ENCODE results near the gene PPP3CA. TPM values are rescaled to one million over a fixed set of nuclear protein-coding genes. Genes with fewer than 3 reads are reported as not detected.

Gene PPP3CA
- total and polyA plus RNA-seq, 2 of the 8 experiments (the other 6 are each of a cell fraction or from before 2014, with no cell fraction given): 7.9 to 35.0 TPM

DNA sequence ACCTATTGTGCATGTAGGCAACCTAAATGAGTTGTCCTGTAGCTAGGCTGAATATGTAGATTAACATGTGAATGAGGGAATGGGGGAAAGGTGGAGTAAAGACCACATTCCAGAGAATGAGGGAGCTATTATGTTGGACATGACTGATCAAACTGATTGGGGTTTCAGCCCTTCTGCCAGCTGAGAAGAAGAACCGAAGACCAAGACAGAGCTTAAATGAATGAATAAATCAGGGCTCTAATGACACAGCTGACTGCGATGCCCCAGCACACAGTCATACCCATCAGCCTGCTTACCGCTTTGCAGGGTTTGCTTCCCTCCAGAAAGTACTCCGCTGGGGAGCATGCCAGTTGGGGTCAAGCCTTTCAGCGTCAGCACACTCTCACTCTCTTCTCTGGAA is 315.4 kb downstream of the PPP3CA start (continued):
- TF ChIP-seq, protein P1, sequence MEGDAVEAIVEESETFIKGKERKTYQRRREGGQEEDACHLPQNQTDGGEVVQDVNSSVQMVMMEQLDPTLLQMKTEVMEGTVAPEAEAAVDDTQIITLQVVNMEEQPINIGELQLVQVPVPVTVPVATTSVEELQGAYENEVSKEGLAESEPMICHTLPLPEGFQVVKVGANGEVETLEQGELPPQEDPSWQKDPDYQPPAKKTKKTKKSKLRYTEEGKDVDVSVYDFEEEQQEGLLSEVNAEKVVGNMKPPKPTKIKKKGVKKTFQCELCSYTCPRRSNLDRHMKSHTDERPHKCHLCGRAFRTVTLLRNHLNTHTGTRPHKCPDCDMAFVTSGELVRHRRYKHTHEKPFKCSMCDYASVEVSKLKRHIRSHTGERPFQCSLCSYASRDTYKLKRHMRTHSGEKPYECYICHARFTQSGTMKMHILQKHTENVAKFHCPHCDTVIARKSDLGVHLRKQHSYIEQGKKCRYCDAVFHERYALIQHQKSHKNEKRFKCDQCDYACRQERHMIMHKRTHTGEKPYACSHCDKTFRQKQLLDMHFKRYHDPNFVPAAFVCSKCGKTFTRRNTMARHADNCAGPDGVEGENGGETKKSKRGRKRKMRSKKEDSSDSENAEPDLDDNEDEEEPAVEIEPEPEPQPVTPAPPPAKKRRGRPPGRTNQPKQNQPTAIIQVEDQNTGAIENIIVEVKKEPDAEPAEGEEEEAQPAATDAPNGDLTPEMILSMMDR (IDR thresholded peaks at IDR 0.05; ENCODE audit: control extremely low read depth in 1 of 3, insufficient read depth in 1 of 3, low read depth in 1 of 3, low read length in 3 of 3): no peak
- peak in 1 of 2 experiments; percentile 86; a peak in 1 of 4 replicates for TF ChIP-seq HDAC2 (IDR thresholded peaks at IDR 0.05; ENCODE audit: borderline replicate concordance in 1 of 2, low read depth in 2 of 2, low read length in 2 of 2)
- no peak for TF ChIP-seq EZH2 (IDR thresholded peaks at IDR 0.05; ENCODE audit: low read depth, low read length, severe bottlenecking)
- TF ChIP-seq, protein P2, sequence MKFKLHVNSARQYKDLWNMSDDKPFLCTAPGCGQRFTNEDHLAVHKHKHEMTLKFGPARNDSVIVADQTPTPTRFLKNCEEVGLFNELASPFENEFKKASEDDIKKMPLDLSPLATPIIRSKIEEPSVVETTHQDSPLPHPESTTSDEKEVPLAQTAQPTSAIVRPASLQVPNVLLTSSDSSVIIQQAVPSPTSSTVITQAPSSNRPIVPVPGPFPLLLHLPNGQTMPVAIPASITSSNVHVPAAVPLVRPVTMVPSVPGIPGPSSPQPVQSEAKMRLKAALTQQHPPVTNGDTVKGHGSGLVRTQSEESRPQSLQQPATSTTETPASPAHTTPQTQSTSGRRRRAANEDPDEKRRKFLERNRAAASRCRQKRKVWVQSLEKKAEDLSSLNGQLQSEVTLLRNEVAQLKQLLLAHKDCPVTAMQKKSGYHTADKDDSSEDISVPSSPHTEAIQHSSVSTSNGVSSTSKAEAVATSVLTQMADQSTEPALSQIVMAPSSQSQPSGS (IDR thresholded peaks at IDR 0.05; ENCODE audit: low read length): peak; percentile 47; the same call in 1 of the 2 replicates
- peak; percentile 94 for TF ChIP-seq TEAD4 (IDR thresholded peaks at IDR 0.05; ENCODE audit: low read depth, low read length)
- TF ChIP-seq MAFK (IDR thresholded peaks at IDR 0.05; ENCODE audit: low read depth, low read length): no peak
- TF ChIP-seq CHD2 (IDR thresholded peaks at IDR 0.05; ENCODE audit: low read length): peak; percentile 72
- TF ChIP-seq JUND (IDR thresholded peaks at IDR 0.05; ENCODE audit: low read length): 0 out of 2 replicates have a peak, but pooled peaks have one; percentile 16
- TF ChIP-seq SIRT6 (IDR thresholded peaks at IDR 0.05; ENCODE audit: low read length): no peak
- no peak for TF ChIP-seq SP4 (IDR thresholded peaks at IDR 0.05; ENCODE audit: low read length)
- TF ChIP-seq, protein P3, sequence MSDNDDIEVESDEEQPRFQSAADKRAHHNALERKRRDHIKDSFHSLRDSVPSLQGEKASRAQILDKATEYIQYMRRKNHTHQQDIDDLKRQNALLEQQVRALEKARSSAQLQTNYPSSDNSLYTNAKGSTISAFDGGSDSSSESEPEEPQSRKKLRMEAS (IDR thresholded peaks at IDR 0.05): peak; percentile 59
- TF ChIP-seq, protein P4, sequence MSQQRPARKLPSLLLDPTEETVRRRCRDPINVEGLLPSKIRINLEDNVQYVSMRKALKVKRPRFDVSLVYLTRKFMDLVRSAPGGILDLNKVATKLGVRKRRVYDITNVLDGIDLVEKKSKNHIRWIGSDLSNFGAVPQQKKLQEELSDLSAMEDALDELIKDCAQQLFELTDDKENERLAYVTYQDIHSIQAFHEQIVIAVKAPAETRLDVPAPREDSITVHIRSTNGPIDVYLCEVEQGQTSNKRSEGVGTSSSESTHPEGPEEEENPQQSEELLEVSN (IDR thresholded peaks at IDR 0.05): peak; percentile 74
- TF ChIP-seq TBP (IDR thresholded peaks at IDR 0.05; ENCODE audit: low read depth, low read length): 0 out of 2 replicates have a peak, but pooled peaks have one; percentile 33
- 0 out of 2 replicates have a peak, but pooled peaks have one; percentile 24 for TF ChIP-seq POU5F1 (IDR thresholded peaks at IDR 0.05; ENCODE audit: low read depth, low read length)
- TF ChIP-seq SIN3A (conservative IDR thresholded peaks at IDR 0.05 in 1 of 2, IDR thresholded peaks at IDR 0.05 in 1 of 2; ENCODE audit: low read depth in 1 of 2, low read length in 2 of 2): peak in 1 of 2 experiments; percentile 60; a peak in 1 of 4 replicates
- TF ChIP-seq CBX8 (IDR thresholded peaks at IDR 0.05; ENCODE audit: borderline replicate concordance, low read depth, low read length): no peak
- no peak for TF ChIP-seq CREB1 (IDR thresholded peaks at IDR 0.05)

All from H1 (cell line).